Stromal cell of bone marrow (primary cell): Measurements from ENCODE around the gene CDKAL1.
"Not testable (repeated sequence)": the region's sequence is repeated elsewhere in the genome, so short reads cannot be mapped to it uniquely, and the experiment has no call there.

Source experiments
- DNase-seq: peaks from one replicate; pipeline ENCODE4 v3.0.0-alpha.2; 2012; ENCODE audit warnings: low read depth

Gene CDKAL1

DNA sequence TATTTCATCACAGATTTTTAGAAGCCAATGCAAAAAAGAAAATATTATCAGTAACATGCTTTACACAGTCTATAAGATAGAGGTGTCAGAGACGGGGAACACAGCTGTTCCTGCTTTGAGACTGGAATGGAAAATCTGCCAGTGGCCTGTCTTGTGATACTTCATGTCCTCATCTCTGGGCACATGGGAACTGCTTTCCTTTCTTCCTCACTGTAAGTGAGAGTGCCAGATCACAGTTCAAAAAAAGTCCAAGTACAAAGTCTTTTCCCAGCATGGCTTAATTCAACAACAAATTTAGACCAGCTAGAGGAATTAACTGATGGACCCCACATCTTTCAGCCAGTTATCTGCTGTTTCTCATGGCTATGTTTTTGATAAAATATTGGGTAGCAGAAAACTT, 490.4 kb downstream of the CDKAL1 start:
- no peak for DNase-seq

DNA sequence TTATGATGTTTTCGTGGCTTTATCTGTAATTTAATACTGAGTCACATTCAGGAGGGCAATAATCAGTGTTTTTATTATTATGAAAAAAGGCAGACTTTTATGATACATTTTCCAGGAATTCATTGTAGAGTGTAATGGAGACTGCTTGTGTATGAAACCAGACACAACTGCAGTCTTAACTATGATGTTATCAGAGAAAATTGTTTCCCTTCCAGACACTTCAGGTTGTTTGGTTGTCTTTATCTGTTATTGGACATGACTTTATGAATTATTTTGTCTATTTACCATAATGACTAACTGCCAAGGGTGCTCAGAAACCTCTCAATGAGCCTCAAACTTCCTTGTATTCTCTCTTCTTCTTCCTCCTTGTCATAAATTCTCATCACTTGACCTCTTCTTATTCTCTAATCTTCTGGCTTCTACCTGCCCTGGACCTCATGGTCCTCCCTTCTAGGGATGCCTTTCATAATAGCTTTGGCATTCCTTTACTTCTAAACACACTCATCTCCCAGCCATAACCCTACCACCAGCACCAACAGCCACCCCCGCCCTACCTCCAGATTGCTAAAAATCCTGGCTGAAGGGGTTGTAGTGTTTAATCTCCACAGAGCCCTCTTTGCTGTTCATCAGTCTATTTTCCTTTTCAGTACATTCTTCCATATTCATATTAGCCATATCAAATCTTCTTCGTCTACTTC, 492.5 kb downstream of the CDKAL1 start:
- DNase-seq: no peak

DNA sequence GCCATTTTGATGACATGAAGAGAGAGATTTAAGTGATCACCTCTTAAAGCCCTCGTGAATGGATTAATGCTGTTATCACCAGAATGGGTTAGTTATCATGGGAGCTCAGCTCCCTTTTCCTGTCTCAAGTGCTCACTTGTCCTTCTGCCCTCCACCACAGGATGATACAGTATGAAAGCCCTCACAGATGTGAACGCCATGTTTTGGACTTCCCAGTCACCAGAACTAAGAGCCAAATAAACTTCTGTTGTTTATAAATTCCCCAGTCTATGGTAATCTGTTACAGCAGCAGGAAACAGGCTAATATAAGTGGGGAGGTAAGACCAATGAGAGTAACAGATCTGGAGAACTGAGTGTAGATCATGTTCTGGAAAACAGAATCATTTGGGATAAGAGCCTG, 493.2 kb downstream of the CDKAL1 start:
- DNase-seq: no peak

DNA sequence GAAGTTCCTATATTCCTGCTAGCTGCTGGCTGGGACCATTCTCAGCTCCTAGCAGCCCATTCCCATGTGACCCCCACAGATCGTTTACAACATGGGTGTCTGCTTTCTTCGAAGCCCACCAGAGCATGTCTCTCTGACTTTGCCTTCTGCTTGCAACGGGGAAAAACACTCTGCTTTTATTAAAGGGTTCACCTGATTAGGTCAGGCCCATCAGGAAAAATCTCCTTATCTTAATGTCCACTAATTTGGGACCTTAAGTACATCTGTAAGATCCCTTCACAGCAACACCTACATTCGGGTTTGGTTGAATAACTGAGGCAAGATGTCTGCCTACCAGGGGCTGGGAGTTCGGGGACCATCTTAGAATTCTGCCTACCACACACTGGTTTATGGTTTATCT, 496.9 kb downstream of the CDKAL1 start:
- no peak for DNase-seq

DNA sequence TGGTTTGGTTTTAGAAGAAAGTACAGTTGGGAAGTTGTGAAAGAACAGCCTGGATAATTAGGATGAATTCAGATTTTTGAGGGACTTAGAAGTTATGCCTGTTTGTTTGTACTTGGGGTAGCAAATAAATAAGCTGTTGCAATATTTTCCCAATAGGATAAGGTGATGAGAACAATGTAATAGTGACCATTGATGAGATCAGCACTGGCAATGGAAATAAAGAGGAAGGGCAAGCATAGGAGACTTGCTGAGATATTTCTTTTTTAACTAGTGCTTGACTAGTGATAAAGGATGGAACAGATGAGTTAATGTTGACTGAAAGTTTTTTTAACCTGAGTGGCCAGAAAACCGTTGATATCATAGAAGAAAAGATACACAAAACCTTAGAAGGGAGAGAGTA, 498.8 kb downstream of the CDKAL1 start:
- DNase-seq: no peak

DNA sequence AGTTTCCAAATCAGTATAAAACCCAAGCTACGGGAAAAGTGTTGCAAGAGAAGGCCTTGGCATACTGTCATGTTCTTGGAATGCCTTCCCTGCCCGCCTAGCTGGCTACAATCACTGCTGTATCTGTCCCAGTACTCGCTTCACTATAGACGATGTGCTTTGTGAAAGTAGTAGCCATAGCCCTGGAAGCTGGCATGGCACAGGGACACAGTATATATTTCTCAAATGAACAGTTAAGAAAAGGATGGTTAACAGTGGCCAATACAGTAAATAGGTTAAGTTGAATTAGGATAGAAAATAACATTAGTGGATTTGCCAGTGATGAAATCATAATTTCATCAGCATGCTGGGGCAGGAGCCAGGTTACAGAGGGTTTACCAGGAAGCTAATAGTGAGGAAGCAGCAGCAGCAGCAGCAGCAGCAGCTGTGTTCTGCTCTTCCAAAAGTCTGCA, 499.3 kb downstream of the CDKAL1 start:
- DNase-seq: peak; percentile 83

DNA sequence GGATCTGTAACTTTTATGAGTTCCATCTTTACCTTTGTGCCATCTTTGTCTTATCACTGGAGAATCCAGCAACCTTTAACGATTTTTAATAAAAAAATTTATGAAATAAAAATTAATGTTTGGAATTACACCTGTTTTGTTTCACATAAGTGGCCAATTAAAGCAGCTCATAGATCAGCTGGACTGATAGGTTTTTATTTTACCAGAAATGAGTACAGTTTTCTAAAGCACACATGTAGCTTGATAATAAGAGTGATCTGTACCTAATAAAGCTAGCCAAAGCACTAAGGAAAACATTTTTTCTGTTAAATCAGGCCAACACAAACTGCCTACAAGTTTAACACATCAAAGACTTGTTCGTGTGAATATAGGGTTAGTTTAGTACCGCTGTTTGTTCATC, 500.1 kb downstream of the CDKAL1 start:
- no peak for DNase-seq

DNA sequence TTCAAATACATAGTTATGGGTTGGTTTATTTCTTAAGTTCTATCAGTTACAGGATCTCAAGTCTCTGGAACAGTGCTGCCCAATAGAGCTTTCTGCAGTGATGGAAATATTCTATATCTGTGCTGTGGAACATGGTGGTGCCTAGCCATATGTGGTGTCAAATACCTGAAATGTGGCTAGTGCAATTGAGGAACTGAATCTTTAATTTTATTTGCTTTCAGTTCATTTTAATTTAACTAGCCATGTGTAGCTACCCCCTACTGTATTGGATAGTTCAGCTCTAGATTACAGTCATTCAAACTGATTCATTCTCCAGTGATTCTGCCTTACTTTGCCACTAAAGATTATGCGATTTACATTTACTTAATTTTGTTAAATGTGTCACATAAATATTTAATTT, 503.2 kb downstream of the CDKAL1 start:
- DNase-seq: no peak

DNA sequence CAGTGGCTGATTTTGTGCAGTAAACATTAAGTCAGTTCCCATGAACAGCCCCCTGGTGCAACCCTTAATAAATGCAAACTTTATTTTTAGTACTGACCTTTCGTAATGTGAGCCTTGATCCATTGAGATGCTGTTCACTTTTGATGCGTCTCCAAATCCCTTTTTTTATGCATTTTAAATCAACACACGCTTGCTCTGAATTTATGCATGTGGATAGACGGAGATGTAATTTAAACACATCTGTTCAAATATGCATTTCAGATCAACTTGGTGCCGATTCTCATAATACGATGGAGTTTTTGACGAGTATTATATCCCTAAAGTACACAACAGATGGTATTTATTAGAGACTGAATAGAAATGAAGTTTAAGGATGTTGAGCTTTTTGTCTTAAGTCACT, 505.7 kb downstream of the CDKAL1 start:
- DNase-seq: no peak

DNA sequence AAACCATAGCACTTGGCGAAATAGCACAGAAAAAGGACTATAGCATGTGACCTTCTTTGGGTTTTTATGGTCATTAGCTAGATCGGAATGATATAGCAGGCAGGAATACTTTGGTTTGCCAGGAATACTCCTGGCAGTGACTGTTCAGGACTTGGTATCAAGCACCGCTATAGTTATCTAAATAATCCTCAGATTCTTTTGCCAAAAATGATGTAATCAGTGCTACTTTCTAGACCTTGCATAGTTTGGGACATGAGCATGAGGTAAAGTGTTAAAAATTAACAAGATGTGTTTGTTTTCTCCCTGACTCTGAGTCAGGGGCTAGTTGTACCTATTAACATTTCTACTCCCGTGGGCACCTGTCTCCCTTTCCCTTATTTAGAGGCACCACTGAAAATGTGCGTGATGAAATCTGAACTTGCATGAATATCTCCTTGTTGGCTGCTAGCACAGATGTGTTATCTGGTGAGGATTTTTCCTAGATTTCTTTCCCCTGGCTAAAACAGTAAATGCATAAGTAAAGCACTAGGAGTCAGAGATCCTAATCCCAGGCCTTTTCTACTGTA, 511.0 kb downstream of the CDKAL1 start:
- no peak for DNase-seq

DNA sequence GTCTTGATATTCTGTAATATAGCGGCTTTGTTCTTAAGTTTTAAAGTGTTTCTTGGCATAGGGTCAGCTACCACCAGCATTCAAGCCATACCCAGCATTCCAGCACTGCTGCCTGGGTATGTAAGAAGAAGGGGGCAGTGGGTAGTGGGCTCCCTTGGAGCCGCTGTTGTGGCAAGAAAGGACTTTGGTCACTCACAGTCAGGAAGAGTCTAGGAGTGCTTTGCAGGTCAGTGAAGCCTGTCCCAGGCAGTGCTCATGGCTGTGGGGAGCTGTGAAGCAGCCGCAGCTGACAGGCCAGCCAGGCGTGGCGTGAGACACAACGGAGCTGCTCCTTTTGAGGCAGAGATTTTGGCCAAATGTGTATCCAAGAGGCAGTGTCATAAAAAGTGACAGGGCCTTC, 512.0 kb downstream of the CDKAL1 start:
- DNase-seq: no peak

DNA sequence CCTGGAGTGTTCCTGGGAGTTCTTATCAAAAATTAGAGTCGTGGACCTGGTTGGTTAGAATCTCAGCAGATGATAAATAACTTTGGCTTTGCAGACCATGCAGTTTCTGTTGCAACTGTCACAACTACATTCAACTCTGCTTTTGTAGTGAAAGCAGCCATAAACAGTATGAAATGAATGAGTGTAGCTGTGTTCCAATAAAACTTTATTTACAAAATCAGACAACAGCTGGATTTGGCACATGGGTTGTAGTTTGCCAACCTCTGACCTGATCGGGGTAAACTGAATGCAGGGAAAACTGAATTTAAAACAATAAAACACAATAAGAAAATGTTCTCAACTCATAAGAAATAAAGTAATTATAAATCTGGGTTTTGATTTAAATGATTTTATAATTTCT, 513.8 kb downstream of the CDKAL1 start:
- DNase-seq: no peak

DNA sequence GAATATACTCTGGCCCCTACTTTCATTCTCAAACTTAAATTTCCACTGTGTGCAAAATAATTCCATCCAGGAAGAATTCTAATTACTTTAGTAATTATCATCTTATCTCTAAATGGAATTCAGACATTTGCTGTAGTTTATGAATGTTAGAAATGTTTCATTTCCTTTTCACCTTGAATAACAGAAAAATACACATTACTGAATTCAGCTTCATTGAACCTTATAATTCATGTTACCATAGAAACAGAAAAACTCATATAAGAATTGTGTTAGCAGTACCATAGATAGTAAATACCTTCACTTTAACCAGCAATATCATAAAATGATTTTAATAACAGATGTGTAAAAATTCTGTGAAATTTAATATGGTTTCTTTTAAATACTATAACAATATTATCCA, 514.9 kb downstream of the CDKAL1 start:
- DNase-seq: no peak

DNA sequence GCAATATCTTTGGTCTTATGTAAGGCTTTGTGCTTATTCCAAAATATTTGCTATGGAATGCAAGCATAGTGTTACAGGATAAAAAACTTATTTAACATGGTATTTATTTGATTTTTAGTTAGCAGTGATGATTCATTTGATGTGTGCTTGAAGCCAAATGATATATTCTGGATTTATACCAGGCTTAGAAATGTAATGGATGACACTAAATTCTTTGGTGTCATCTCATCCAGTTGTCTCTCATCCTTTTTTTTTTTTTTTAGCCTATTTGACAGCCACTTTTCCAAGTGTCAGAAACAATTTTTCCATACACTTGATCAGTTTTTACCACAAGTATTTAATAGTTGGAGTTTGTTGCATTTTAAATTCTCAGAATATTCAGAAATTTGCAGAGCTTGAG, 515.3 kb downstream of the CDKAL1 start:
- no peak for DNase-seq

DNA sequence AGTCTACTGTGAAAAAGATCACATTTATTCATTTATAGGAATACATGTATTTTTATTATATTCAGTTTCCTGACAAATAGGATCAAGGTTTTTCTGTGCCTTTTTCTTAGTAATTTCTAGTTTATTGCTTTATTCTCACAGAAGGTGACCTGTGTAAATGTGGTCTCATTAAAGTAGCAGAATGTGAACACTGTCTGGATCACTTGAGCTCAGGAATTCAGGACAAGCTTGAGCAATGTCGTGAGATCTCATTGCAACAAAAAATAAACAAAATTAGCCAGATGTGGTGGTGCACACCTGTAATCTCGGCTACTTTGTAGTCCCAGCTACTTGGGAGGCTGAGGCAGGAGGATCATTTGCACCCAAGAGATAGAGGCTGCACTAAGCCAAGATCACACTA, 516.7 kb downstream of the CDKAL1 start:
- DNase-seq: no peak

DNA sequence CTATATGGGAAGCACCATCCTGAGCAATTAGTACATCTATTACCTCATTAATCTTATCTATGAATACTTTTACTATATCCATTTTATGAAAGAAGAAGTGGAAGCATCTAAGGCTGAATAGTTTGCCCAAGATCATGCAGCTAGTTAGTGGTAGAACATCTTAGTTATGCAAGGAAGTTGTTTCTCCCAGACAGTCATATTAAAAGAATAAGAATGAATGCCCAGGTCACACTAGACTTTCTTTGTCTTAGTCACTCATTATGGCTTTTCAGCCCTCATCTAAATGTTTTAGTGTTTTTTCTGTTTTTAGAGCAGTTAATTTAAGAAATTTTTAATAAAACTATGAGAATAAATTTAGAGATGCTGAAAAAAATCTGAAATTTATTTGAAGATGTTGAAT, 517.5 kb downstream of the CDKAL1 start:
- no peak for DNase-seq

DNA sequence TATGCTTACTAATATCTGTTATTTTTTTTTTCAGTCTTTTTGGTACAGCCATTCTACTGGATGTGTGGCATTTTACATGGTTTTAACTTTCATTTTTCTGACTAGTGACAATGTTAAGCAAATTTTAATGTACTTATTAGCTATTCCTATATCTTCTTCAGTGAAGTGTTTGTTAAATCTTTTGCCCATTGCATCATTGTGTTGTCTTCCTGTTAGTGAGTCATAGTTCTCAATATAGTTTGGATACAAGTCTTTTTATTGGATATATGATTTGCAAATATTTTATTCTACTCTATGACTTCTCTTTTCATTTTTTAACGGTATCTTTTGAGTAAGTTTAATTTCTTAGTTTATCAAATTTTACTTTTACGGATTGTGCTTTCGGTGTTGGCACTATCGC, 519.4 kb downstream of the CDKAL1 start:
- DNase-seq: no peak

DNA sequence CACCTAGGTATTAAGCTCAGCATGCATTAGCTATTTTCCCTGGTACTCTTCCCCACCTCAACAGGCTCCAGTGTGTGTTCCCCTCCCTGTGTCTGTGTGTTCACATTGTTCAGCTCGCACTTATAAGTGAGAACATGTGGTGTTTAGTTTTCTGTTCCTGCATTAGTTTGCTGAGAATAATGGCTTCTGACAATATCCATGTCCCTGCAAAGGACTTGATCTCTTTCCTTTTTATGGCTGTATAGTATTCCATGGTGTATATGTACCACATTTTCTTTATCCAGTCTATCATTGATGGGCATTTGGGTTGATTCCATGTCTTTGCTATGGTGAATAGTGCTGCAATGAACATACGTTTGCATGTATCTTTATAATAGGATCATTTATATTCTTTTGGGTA, 521.2 kb downstream of the CDKAL1 start:
- DNase-seq: not testable (repeated sequence)

DNA sequence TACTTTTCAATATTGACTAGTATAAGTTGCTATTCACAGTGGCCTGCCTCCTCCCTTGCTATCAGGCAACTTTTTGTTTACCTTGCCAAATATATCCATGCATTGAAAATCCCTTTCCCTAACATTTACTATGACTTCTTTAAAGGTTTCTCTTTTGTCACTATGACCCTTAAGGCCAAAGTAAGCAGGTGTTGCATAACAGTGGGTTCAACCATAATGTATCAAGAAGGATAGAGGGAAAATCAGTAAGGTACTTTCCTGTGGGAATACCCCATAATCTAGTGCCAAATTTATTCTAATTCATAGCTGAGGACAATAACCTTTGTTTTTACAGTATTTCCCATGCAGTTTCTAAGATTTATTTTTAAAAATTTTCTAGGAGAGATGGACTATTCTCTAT, 527.6 kb downstream of the CDKAL1 start:
- DNase-seq: no peak

DNA sequence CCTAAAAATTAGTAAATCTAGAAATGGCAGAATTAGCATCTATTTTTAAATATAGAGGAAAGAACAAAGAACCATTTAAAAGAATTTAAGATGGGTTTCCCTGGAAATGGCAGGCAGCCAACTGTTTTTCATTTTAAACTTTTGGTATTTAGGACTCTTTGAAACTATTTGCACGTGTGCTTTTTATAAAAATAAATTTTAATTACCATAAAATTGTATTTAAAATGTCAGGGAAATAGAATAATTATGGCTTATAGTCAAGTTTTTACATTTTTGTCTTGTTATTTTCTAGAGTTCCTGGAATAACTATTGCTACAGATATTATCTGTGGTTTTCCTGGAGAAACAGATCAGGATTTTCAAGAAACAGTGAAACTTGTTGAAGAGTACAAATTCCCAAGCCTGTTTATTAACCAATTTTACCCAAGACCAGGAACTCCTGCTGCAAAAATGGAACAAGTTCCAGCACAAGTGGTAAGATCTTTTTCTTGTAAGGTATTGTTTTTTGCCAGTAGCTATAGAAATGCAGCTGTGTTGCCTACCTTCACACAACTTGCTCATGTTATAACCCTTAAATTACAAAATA, 530.6 kb downstream of the CDKAL1 start:
- peak; percentile 3 for DNase-seq

DNA sequence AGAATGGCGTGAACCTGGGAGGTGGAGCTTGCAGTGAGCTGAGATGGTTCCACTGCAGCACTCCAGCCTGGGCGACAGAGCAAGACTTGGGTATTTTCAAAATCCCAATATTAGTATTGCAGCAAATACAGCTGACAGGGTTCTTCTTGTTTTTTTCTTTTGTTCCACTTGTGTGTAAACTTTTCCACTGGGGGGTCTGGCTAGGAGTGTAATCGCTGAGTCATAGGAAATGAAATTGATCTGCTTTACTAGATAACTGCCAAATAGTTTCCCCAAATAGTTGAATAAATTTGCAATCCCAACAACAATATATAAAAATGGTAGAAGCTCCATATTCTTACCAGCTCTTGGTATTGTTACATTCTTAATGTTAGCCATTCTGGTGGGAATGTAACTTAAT, 533.3 kb downstream of the CDKAL1 start:
- DNase-seq: no peak

DNA sequence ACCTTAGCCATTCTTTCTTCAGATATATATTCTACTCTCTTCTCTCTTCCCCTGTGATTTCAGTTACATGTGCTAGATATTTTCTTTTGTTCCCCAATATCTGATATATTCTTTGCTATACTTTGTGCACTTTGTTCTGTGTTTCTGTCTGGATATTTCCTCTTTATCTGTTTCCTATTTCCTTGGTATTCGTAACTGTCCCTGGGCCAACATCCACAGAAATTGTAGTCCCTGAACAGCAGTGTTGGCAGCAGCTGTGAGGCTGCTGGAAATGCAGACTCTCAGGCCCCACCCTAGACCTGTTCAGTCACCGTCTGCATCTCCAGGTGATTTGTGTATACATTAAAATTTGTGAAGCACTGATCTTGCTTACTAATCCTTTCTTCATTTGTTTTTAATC, 536.4 kb downstream of the CDKAL1 start:
- DNase-seq: no peak

DNA sequence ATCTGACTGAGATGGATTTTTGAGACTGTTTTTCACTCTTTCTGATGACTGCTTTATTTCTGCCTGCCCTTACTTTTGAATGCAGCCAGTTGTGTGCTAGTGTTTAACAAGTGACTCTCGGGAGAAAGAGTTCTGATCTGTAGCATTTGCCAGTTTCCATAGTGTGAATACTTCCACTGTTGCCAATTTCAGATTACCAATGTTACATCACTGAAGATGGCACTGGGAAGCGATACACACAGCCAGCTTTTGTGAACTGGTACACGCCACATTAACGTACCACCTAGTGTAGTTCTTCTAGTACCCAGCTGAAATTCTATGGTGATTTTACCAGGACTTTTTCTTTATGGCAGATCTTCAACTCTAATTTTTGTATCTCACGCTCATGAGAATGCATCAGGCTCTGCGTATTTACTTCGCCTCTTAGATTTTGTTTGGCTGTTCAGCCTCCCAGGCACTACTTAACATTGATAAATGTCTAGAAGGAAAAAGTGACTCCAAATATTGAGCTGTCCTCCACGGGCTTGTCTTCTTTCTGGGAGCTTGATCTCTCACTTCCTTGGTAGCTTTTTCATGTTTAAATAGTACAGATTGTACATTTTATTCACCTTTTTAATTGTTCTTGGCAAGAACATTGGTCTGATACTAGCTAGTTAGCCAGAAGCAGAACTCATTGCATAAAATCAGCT, 537.7 kb downstream of the CDKAL1 start:
- no peak for DNase-seq
